SK-N-SH treated with all-trans-retinoic acid at 6 μM for 48 hours (cell line): ENCODE results near the gene TEX14.

Experiments
- ATAC-seq: fragments of 200-7000 bp; cut with Tn5 transposase; 3 replicates; pipeline ENCODE4 v1.9.1; 2020; ENCODE audit warnings: mild to moderate bottlenecking, moderate library complexity
- ARNTL ChIP-seq: fragments of 450-650 bp; formaldehyde crosslinking; IDR thresholded peaks from 2 replicates; pipeline ENCODE4 v1.5.0; 2020; ENCODE audit warnings: low read depth, mild to moderate bottlenecking, moderate library complexity, borderline replicate concordance
- BACH2 ChIP-seq: fragments of 250-450 bp; sonication (Bioruptor Pico); IDR thresholded peaks from 2 replicates; pipeline ENCODE4 v1.9.0; 2021; ENCODE audit warnings: mild to moderate bottlenecking, borderline replicate concordance
- CSDC2 ChIP-seq: fragments of 250-450 bp; sonication (Bioruptor Pico); IDR thresholded peaks from 2 replicates; pipeline ENCODE4 v1.5.0; 2020; ENCODE audit warnings: mild to moderate bottlenecking, moderate library complexity
- ESRRG ChIP-seq: fragments of 250-450 bp; sonication (Bioruptor Pico); IDR thresholded peaks from 2 replicates; pipeline ENCODE4 v1.6.1; 2021; ENCODE audit warnings: mild to moderate bottlenecking
- GLIS3 ChIP-seq: fragments of 250-450 bp; sonication (Bioruptor Pico); IDR thresholded peaks from 2 replicates; pipeline ENCODE4 v1.5.0; 2020; ENCODE audit warnings: mild to moderate bottlenecking, moderate library complexity
- ISL1 ChIP-seq: fragments of 250-450 bp; sonication (Bioruptor Pico); IDR thresholded peaks from 2 replicates; pipeline ENCODE4 v2.1.2; 2022; ENCODE audit warnings: mild to moderate bottlenecking, moderate library complexity
- OSR1 ChIP-seq: fragments of 250-450 bp; sonication (Bioruptor Pico); IDR thresholded peaks from 2 replicates; pipeline ENCODE4 v1.8.0; 2022; ENCODE audit warnings: moderate library complexity, mild to moderate bottlenecking, inconsistent platforms
- PPARA ChIP-seq: fragments of 250-450 bp; sonication (Bioruptor Pico); IDR thresholded peaks from 2 replicates; pipeline ENCODE4 v1.5.0; 2020; ENCODE audit warnings: mild to moderate bottlenecking, borderline replicate concordance
- RARB ChIP-seq: fragments of 250-450 bp; sonication (Bioruptor Pico); IDR thresholded peaks from 2 replicates; pipeline ENCODE4 v1.8.0; 2021; ENCODE audit warnings: mild to moderate bottlenecking, moderate library complexity
- SNAI2 ChIP-seq: fragments of 250-450 bp; sonication (Bioruptor Pico); IDR thresholded peaks from 2 replicates; pipeline ENCODE4 v1.5.0; 2020; ENCODE audit warnings: mild to moderate bottlenecking, moderate library complexity
- TCF4 ChIP-seq: fragments of 250-450 bp; sonication (Bioruptor Pico); IDR thresholded peaks from 2 replicates; pipeline ENCODE4 v1.8.0; 2021; ENCODE audit warnings: mild to moderate bottlenecking, moderate library complexity, borderline replicate concordance
- TOX ChIP-seq: fragments of 250-450 bp; sonication (Bioruptor Pico); IDR thresholded peaks from 2 replicates; pipeline ENCODE4 v1.8.0; 2021; ENCODE audit warnings: mild to moderate bottlenecking, moderate library complexity, borderline replicate concordance
- ZC3H10 ChIP-seq: fragments of 250-450 bp; sonication (Bioruptor Pico); IDR thresholded peaks from 2 replicates; pipeline ENCODE4 v1.5.1; 2021; ENCODE audit warnings: mild to moderate bottlenecking, moderate library complexity
- ZFP3 ChIP-seq: fragments of 250-450 bp; sonication (Bioruptor Pico); IDR thresholded peaks from 2 replicates; pipeline ENCODE4 v1.5.0; 2020; ENCODE audit warnings: mild to moderate bottlenecking, moderate library complexity
- ZFP30 ChIP-seq: fragments of 450-650 bp; formaldehyde crosslinking; IDR thresholded peaks from 2 replicates; pipeline ENCODE4 v1.5.0; 2022; ENCODE audit warnings: mild to moderate bottlenecking, moderate library complexity
- ZNF565 ChIP-seq: fragments of 450-650 bp; formaldehyde crosslinking; conservative IDR thresholded peaks from 2 replicates; pipeline ENCODE4 v1.5.0; 2020; ENCODE audit warnings: low read depth, mild to moderate bottlenecking, moderate library complexity
- ZNF70 ChIP-seq: fragments of 450-650 bp; formaldehyde crosslinking; IDR thresholded peaks from 2 replicates; pipeline ENCODE4 v1.5.0; 2020; ENCODE audit warnings: mild to moderate bottlenecking, moderate library complexity
- ZNF8 ChIP-seq: fragments of 450-650 bp; formaldehyde crosslinking; IDR thresholded peaks from 2 replicates; pipeline ENCODE4 v1.5.0; 2020; ENCODE audit warnings: mild to moderate bottlenecking, moderate library complexity
- TF ChIP-seq, protein P1 (sequence below): fragments of 250-450 bp; sonication (Bioruptor Pico); IDR thresholded peaks from 2 replicates; pipeline ENCODE4 v1.5.0; 2020; ENCODE audit warnings: mild to moderate bottlenecking, moderate library complexity
- TF ChIP-seq, protein P2 (sequence below): fragments of 250-450 bp; sonication (Bioruptor Pico); IDR thresholded peaks from 2 replicates; pipeline ENCODE4 v1.5.1; 2020; ENCODE audit warnings: low read depth, mild to moderate bottlenecking, moderate library complexity
- TF ChIP-seq, protein P3 (sequence below): fragments of 250-450 bp; sonication (Bioruptor Pico); IDR thresholded peaks from 2 replicates; pipeline ENCODE4 v1.5.1; 2021; ENCODE audit warnings: mild to moderate bottlenecking, moderate library complexity
- TF ChIP-seq, protein P4 (sequence below): fragments of 250-450 bp; sonication (Bioruptor Pico); IDR thresholded peaks from 2 replicates; pipeline ENCODE4 v1.8.0; 2021; ENCODE audit warnings: low read depth, mild to moderate bottlenecking, moderate library complexity, borderline replicate concordance
- TF ChIP-seq, protein P5 (sequence below): fragments of 250-450 bp; sonication (Bioruptor Pico); IDR thresholded peaks from 2 replicates; pipeline ENCODE4 v1.8.0; 2020; ENCODE audit warnings: mild to moderate bottlenecking, moderate library complexity, borderline replicate concordance

The TEX14 gene

DNA sequence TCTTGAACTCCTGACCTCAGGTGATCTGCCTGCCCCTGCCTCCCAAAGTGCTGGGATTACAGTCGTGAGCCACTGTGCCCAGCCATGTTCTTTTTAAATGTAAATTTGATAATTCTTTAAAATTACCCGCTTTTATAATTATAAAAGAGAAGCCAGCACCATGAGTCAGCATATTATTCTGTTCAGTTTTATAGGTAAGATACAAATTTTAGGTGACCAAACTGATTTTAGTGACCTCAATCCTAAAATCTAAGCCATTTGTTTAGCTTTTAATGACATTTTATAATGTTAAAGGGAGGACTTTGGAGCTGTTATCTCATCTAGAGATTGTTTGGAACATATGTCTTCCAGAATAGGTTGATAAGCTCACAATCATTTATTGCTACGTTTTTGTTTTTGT lies 43.0 kb upstream of the TEX14 start:
- TF ChIP-seq SNAI2 (CRISPR knock-in tag), result no peak
- TF ChIP-seq CSDC2 (CRISPR knock-in tag), result no peak
- no peak for TF ChIP-seq ZFP30 (CRISPR knock-in tag)
- TF ChIP-seq ZNF70 (CRISPR knock-in tag), result no peak
- TF ChIP-seq GLIS3, result no peak
- TF ChIP-seq ARNTL (CRISPR knock-in tag), result no peak
- no peak for TF ChIP-seq TCF4
- TF ChIP-seq, protein P1, sequence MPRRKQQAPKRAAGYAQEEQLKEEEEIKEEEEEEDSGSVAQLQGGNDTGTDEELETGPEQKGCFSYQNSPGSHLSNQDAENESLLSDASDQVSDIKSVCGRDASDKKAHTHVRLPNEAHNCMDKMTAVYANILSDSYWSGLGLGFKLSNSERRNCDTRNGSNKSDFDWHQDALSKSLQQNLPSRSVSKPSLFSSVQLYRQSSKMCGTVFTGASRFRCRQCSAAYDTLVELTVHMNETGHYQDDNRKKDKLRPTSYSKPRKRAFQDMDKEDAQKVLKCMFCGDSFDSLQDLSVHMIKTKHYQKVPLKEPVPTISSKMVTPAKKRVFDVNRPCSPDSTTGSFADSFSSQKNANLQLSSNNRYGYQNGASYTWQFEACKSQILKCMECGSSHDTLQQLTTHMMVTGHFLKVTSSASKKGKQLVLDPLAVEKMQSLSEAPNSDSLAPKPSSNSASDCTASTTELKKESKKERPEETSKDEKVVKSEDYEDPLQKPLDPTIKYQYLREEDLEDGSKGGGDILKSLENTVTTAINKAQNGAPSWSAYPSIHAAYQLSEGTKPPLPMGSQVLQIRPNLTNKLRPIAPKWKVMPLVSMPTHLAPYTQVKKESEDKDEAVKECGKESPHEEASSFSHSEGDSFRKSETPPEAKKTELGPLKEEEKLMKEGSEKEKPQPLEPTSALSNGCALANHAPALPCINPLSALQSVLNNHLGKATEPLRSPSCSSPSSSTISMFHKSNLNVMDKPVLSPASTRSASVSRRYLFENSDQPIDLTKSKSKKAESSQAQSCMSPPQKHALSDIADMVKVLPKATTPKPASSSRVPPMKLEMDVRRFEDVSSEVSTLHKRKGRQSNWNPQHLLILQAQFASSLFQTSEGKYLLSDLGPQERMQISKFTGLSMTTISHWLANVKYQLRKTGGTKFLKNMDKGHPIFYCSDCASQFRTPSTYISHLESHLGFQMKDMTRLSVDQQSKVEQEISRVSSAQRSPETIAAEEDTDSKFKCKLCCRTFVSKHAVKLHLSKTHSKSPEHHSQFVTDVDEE, result no peak
- TF ChIP-seq, protein P2, sequence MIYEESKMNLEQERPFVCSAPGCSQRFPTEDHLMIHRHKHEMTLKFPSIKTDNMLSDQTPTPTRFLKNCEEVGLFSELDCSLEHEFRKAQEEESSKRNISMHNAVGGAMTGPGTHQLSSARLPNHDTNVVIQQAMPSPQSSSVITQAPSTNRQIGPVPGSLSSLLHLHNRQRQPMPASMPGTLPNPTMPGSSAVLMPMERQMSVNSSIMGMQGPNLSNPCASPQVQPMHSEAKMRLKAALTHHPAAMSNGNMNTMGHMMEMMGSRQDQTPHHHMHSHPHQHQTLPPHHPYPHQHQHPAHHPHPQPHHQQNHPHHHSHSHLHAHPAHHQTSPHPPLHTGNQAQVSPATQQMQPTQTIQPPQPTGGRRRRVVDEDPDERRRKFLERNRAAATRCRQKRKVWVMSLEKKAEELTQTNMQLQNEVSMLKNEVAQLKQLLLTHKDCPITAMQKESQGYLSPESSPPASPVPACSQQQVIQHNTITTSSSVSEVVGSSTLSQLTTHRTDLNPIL, result no peak
- no peak for TF ChIP-seq OSR1 (CRISPR knock-in tag)
- no peak for TF ChIP-seq ZNF8 (CRISPR knock-in tag)
- TF ChIP-seq, protein P3, sequence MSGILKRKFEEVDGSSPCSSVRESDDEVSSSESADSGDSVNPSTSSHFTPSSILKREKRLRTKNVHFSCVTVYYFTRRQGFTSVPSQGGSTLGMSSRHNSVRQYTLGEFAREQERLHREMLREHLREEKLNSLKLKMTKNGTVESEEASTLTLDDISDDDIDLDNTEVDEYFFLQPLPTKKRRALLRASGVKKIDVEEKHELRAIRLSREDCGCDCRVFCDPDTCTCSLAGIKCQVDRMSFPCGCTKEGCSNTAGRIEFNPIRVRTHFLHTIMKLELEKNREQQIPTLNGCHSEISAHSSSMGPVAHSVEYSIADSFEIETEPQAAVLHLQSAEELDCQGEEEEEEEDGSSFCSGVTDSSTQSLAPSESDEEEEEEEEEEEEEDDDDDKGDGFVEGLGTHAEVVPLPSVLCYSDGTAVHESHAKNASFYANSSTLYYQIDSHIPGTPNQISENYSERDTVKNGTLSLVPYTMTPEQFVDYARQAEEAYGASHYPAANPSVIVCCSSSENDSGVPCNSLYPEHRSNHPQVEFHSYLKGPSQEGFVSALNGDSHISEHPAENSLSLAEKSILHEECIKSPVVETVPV, result no peak
- no peak for TF ChIP-seq TOX (CRISPR knock-in tag)
- TF ChIP-seq BACH2, result no peak
- no peak for TF ChIP-seq ZC3H10 (CRISPR knock-in tag)
- no peak for TF ChIP-seq ESRRG (CRISPR knock-in tag)
- ATAC-seq, result no peak

DNA sequence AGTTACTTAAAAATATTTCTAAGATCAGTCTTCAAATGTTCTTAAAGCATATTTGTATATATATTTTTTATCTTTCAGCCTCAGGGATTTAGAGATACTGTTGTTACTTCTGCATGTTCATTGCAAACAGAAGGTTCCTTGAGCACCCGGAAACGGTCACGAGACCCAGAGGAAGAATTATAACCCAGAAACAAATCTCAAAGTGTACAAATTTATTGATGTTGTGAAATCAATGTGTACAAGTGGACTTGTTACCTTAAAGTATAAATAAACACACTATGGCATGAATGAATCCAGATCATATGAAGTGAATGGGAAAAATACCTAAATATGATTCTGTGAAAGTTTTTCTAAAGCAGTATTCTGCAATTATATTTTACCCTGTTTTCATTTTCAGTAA lies 42.2 kb upstream of the TEX14 start:
- TF ChIP-seq, protein P2, result no peak
- TF ChIP-seq PPARA (no peak), ZC3H10 (CRISPR knock-in tag) (no peak), TOX (CRISPR knock-in tag) (no peak), BACH2 (no peak), GLIS3 (no peak), ESRRG (CRISPR knock-in tag) (no peak), ZNF70 (CRISPR knock-in tag) (no peak), ZFP3 (CRISPR knock-in tag) (no peak), ZNF565 (CRISPR knock-in tag) (no peak), OSR1 (CRISPR knock-in tag) (no peak), CSDC2 (CRISPR knock-in tag) (no peak), RARB (CRISPR knock-in tag) (no peak), TCF4 (no peak), ZNF8 (CRISPR knock-in tag) (no peak), SNAI2 (CRISPR knock-in tag) (no peak), ISL1 (CRISPR knock-in tag) (no peak), ARNTL (CRISPR knock-in tag) (no peak), ZFP30 (CRISPR knock-in tag) (no peak)
- TF ChIP-seq, protein P1, result no peak
- ATAC-seq, result no peak

DNA sequence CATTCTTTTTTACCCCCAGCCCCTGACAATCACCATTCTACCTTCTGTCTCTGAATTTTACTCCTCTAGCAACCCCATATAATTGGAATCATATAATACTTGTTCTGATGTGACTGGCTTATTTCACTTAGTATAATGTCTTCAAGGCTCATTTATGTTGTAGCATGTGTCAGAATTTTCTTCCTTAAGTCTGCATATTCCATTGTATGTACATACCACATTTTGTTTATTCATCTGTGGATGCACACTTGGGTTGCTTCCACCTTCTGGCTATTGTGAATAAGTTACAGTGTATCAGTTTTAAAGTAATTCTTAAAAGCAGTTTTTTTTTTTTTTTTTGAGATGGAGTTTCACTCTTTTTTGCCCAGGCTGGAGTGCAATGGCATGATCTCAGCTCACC lies 39.1 kb upstream of the TEX14 start:
- TF ChIP-seq ZFP3 (CRISPR knock-in tag) (no peak), CSDC2 (CRISPR knock-in tag) (no peak), ZFP30 (CRISPR knock-in tag) (no peak), TCF4 (no peak), ESRRG (CRISPR knock-in tag) (no peak), ZNF8 (CRISPR knock-in tag) (no peak), ZNF565 (CRISPR knock-in tag) (no peak), ZNF70 (CRISPR knock-in tag) (no peak)
- TF ChIP-seq, protein P4, sequence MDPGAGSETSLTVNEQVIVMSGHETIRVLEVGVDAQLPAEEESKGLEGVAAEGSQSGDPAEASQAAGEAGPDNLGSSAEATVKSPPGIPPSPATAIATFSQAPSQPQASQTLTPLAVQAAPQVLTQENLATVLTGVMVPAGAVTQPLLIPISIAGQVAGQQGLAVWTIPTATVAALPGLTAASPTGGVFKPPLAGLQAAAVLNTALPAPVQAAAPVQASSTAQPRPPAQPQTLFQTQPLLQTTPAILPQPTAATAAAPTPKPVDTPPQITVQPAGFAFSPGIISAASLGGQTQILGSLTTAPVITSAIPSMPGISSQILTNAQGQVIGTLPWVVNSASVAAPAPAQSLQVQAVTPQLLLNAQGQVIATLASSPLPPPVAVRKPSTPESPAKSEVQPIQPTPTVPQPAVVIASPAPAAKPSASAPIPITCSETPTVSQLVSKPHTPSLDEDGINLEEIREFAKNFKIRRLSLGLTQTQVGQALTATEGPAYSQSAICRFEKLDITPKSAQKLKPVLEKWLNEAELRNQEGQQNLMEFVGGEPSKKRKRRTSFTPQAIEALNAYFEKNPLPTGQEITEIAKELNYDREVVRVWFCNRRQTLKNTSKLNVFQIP (CRISPR knock-in tag), result no peak
- TF ChIP-seq, protein P5, sequence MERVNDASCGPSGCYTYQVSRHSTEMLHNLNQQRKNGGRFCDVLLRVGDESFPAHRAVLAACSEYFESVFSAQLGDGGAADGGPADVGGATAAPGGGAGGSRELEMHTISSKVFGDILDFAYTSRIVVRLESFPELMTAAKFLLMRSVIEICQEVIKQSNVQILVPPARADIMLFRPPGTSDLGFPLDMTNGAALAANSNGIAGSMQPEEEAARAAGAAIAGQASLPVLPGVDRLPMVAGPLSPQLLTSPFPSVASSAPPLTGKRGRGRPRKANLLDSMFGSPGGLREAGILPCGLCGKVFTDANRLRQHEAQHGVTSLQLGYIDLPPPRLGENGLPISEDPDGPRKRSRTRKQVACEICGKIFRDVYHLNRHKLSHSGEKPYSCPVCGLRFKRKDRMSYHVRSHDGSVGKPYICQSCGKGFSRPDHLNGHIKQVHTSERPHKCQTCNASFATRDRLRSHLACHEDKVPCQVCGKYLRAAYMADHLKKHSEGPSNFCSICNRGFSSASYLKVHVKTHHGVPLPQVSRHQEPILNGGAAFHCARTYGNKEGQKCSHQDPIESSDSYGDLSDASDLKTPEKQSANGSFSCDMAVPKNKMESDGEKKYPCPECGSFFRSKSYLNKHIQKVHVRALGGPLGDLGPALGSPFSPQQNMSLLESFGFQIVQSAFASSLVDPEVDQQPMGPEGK, result no peak
- no peak for ATAC-seq
